ENCODE data around the gene COASY. TPM values are rescaled to one million over a fixed set of nuclear protein-coding genes. Genes with fewer than 3 reads are reported as not detected.

Gene COASY
- total and polyA plus RNA-seq, 4 donors = 18.2 to 78.1 (median 51.7) TPM

DNA sequence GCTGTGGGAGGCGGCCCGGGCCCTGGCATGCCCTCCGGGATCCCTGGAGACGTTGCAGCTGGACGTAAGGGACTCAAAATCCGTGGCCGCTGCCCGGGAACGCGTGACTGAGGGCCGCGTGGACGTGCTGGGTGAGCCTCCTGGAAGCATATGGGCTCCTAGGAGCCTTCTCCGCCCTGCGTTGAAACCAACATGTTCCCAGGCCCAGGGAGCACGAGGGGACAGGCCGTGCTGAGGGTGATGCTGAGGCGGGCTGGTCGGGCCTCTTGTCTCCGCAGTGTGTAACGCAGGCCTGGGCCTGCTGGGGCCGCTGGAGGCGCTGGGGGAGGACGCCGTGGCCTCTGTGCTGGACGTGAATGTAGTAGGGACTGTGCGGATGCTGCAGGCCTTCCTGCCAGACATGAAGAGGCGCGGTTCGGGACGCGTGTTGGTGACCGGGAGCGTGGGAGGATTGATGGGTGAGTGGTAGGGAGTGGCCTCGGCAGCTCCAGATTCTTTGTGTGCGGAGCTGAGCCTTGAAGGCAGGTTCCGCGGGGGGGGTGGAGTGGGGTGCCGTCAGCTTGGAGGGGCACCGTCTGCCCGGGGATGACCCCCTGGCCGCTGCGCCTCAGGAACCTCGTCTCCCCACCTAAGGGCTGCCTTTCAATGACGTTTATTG, 8.7 kb upstream of the COASY start:
- Histone ChIP-seq H3K27ac (ENCODE audit: low read depth in 1 of 2, low read length in 2 of 2) (peak overlapping the region in 1 of 2 donors; percentile 93), H3K36me3 (ENCODE audit: control insufficient read depth in 4 of 4, insufficient read depth in 3 of 4, low read depth in 1 of 4, low read length in 3 of 4) (no peaks in the 10 kb centered on the region), H3K9me3 (ENCODE audit: control insufficient read depth in 4 of 4, low read length in 3 of 4) (no peaks in the 10 kb centered on the region), H3K4me3 (ENCODE audit: low read depth in 1 of 3, low read length in 3 of 3) (no peak overlapping the region), H3K9ac (ENCODE audit: low read depth in 1 of 2, low read length in 2 of 2) (no peak overlapping the region), H3K4me1 (ENCODE audit: control insufficient read depth in 4 of 4, insufficient read depth in 4 of 4, low read length in 3 of 4) (peaks cover under 1 to 25% (median 15%) of the 10 kb centered on the region in 4 donors), H3K27me3 (ENCODE audit: control insufficient read depth in 4 of 4, insufficient read depth in 4 of 4, low read length in 3 of 4) (no peaks in the 10 kb centered on the region)
- no peak for DNase-seq (ENCODE audit: low spot score)
- TF ChIP-seq FOXA1 (IDR thresholded peaks at IDR 0.05) (no peak), RAD21 (IDR thresholded peaks at IDR 0.05) (no peak), HNF4A (conservative IDR thresholded peaks at IDR 0.05) (no peak), YY1 (IDR thresholded peaks at IDR 0.05) (no peak), TAF1 (conservative IDR thresholded peaks at IDR 0.05) (no peak), JUND (IDR thresholded peaks at IDR 0.05) (no peak), SP1 (IDR thresholded peaks at IDR 0.05) (no peak), RXRA (IDR thresholded peaks at IDR 0.05) (no peak), NR2F2 (IDR thresholded peaks at IDR 0.05) (no peak), EGR1 (IDR thresholded peaks at IDR 0.05; ENCODE audit: low read depth in 2 of 2) (no peak), GABPA (IDR thresholded peaks at IDR 0.05 in 1 of 2, conservative IDR thresholded peaks at IDR 0.05 in 1 of 2) (no peak), FOXA2 (IDR thresholded peaks at IDR 0.05) (no peak), HNF4G (IDR thresholded peaks at IDR 0.05) (no peak)
- TF ChIP-seq, protein P1, sequence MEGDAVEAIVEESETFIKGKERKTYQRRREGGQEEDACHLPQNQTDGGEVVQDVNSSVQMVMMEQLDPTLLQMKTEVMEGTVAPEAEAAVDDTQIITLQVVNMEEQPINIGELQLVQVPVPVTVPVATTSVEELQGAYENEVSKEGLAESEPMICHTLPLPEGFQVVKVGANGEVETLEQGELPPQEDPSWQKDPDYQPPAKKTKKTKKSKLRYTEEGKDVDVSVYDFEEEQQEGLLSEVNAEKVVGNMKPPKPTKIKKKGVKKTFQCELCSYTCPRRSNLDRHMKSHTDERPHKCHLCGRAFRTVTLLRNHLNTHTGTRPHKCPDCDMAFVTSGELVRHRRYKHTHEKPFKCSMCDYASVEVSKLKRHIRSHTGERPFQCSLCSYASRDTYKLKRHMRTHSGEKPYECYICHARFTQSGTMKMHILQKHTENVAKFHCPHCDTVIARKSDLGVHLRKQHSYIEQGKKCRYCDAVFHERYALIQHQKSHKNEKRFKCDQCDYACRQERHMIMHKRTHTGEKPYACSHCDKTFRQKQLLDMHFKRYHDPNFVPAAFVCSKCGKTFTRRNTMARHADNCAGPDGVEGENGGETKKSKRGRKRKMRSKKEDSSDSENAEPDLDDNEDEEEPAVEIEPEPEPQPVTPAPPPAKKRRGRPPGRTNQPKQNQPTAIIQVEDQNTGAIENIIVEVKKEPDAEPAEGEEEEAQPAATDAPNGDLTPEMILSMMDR (IDR thresholded peaks at IDR 0.05; ENCODE audit: low read depth, low read length, missing input control) = no peak
- TF ChIP-seq, protein P2, sequence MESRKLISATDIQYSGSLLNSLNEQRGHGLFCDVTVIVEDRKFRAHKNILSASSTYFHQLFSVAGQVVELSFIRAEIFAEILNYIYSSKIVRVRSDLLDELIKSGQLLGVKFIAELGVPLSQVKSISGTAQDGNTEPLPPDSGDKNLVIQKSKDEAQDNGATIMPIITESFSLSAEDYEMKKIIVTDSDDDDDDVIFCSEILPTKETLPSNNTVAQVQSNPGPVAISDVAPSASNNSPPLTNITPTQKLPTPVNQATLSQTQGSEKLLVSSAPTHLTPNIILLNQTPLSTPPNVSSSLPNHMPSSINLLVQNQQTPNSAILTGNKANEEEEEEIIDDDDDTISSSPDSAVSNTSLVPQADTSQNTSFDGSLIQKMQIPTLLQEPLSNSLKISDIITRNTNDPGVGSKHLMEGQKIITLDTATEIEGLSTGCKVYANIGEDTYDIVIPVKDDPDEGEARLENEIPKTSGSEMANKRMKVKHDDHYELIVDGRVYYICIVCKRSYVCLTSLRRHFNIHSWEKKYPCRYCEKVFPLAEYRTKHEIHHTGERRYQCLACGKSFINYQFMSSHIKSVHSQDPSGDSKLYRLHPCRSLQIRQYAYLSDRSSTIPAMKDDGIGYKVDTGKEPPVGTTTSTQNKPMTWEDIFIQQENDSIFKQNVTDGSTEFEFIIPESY (IDR thresholded peaks at IDR 0.05) = no peak
- TF ChIP-seq, protein P3, sequence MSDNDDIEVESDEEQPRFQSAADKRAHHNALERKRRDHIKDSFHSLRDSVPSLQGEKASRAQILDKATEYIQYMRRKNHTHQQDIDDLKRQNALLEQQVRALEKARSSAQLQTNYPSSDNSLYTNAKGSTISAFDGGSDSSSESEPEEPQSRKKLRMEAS (IDR thresholded peaks at IDR 0.05) = no peak
- TF ChIP-seq, protein P4, sequence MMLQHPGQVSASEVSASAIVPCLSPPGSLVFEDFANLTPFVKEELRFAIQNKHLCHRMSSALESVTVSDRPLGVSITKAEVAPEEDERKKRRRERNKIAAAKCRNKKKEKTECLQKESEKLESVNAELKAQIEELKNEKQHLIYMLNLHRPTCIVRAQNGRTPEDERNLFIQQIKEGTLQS (IDR thresholded peaks at IDR 0.05) = no peak
- TF ChIP-seq, protein P5, sequence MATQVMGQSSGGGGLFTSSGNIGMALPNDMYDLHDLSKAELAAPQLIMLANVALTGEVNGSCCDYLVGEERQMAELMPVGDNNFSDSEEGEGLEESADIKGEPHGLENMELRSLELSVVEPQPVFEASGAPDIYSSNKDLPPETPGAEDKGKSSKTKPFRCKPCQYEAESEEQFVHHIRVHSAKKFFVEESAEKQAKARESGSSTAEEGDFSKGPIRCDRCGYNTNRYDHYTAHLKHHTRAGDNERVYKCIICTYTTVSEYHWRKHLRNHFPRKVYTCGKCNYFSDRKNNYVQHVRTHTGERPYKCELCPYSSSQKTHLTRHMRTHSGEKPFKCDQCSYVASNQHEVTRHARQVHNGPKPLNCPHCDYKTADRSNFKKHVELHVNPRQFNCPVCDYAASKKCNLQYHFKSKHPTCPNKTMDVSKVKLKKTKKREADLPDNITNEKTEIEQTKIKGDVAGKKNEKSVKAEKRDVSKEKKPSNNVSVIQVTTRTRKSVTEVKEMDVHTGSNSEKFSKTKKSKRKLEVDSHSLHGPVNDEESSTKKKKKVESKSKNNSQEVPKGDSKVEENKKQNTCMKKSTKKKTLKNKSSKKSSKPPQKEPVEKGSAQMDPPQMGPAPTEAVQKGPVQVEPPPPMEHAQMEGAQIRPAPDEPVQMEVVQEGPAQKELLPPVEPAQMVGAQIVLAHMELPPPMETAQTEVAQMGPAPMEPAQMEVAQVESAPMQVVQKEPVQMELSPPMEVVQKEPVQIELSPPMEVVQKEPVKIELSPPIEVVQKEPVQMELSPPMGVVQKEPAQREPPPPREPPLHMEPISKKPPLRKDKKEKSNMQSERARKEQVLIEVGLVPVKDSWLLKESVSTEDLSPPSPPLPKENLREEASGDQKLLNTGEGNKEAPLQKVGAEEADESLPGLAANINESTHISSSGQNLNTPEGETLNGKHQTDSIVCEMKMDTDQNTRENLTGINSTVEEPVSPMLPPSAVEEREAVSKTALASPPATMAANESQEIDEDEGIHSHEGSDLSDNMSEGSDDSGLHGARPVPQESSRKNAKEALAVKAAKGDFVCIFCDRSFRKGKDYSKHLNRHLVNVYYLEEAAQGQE (IDR thresholded peaks at IDR 0.05) = no peak
- WGBS = 91% methylated on average over 45 of the region's 45 CpGs
